ENCODE results near the gene WSCD1. TPM values are rescaled to one million over a fixed set of nuclear protein-coding genes. Genes with fewer than 3 reads are reported as not detected.
A peak's percentile ranks its signal among the peaks of the same experiment; 100 is the strongest.

The WSCD1 gene
- under 0.01 TPM in 1 of 2 replicates, not detected in the other for total RNA-seq (2012; rRNA removed)
- 0.07 TPM in 1 of 2 replicates, not detected in the other for polyA plus RNA-seq (2012; rRNA removed)
- polyA plus RNA-seq (2012; cell fraction: cytosol; rRNA removed) = 0.08 TPM in 1 of 2 replicates, not detected in the other
- 0.02 TPM in 1 of 2 replicates, not detected in the other for polyA plus RNA-seq (2012; cell fraction: nucleus; rRNA removed; ENCODE audit: low replicate concordance)
- percentile 6 among the genes with signal in this experiment for Bru-seq, nascent RNA
- BruChase-seq, experiment 1, labeled RNA remaining after a 6-hour chase = percentile 4 among the genes with signal in this experiment
- BruChase-seq, experiment 2, labeled RNA remaining after a 2-hour chase = percentile 1 among the genes with signal in this experiment
- long read RNA-seq = 0 reads

- Histone ChIP-seq H3K36me3 (ENCODE audit: control insufficient read depth, insufficient read depth, low read length) (no peaks in the 10 kb centered on the region), H3K4ac (ENCODE audit: low read depth, low read length) (no peak within 1 kb of the TSS), H3K9me1 (ENCODE audit: insufficient read depth, low read length) (no peaks in the 10 kb centered on the region), H3K23ac (ENCODE audit: low read depth, low read length) (no peak within 1 kb of the TSS), H3K9me3 (ENCODE audit: control insufficient read depth, insufficient read depth, low read length) (no peaks in the 10 kb centered on the region; the same call in 1 of the 2 replicates), H2BK120ac (ENCODE audit: low read depth, low read length) (no peak within 1 kb of the TSS), H4K5ac (ENCODE audit: low read depth, low read length) (no peak within 1 kb of the TSS), H3K79me1 (ENCODE audit: low read depth in 1 of 2, low read length in 2 of 2) (no peaks in the 10 kb centered on the region), H3K4me2 (ENCODE audit: low read depth, low read length) (no peak within 1 kb of the TSS), H2BK20ac (ENCODE audit: low read depth, low read length) (no peak within 1 kb of the TSS), H2BK5ac (ENCODE audit: low read depth, low read length, poor library complexity, severe bottlenecking) (no peak within 1 kb of the TSS), H3K27me3 (ENCODE audit: control insufficient read depth, insufficient read depth, low read length) (peaks cover 22% of the 10 kb centered on the region), H2BK15ac (ENCODE audit: low read depth, low read length) (no peak within 1 kb of the TSS), H3K56ac (ENCODE audit: extremely low read depth, insufficient read depth, low read length) (no peak within 1 kb of the TSS), H2AFZ (replicated peaks; ENCODE audit: low read length, poor library complexity) (peak within 1 kb of the TSS; percentile 32), H3K4me3 (ENCODE audit: insufficient read depth, low read depth, low read length) (no peak within 1 kb of the TSS; the same call in 1 of the 2 replicates), H4K8ac (ENCODE audit: low read depth in 2 of 2, low read length in 2 of 2) (no peak within 1 kb of the TSS), H4K20me1 (ENCODE audit: insufficient read depth, low read length) (no peaks in the 10 kb centered on the region), H3K18ac (ENCODE audit: low read depth, low read length) (no peak within 1 kb of the TSS), H3K9ac (ENCODE audit: low read depth, low read length) (no peak within 1 kb of the TSS), H2AK9ac (replicated peaks; ENCODE audit: low read depth, low read length, poor library complexity) (no peak within 1 kb of the TSS), H3K14ac (replicated peaks; ENCODE audit: low read depth, low read length) (no peak within 1 kb of the TSS), H3K4me1 (ENCODE audit: control insufficient read depth, insufficient read depth, low read length) (no peaks in the 10 kb centered on the region), H2AK5ac (ENCODE audit: low read depth, low read length) (no peak within 1 kb of the TSS), H4K91ac (ENCODE audit: insufficient read depth, low read depth, low read length) (no peak within 1 kb of the TSS), H3K27ac (ENCODE audit: insufficient read depth, low read length) (no peak within 1 kb of the TSS)
- intact Hi-C loops (cut with micrococcal nuclease) (loop anchor here (1.0 to 10.0 kb wide), 3 partner anchors 65 to 477 kb away; no protein-coding TSS in a partner anchor), in situ Hi-C loops (cut with MboI; ENCODE audit: low sequenced_read_pairs) (no loop called here), dilution Hi-C loops (cut with HindIII; ENCODE audit: low sequenced_read_pairs, unreplicated experiment) (no loop called here)
- no TSS peak for BruUV-seq (replicated peaks)
- DNase-seq = no peak
- ChIA-PET CTCF (no interaction called here), POLR2A (ENCODE audit: unreplicated experiment) (no interaction called here)
- ATAC-seq (ENCODE audit: low read depth) = peak; percentile 72; the same call in 1 of the 2 replicates
- 24% methylated on average over 20 of the region's 71 CpGs; no CpG with 5 or more reads in 1 of the 2 experiments for WGBS, 2 experiments (ENCODE audit: extremely low coverage in 2 of 2, insufficient read length in 1 of 2)
- TF ChIP-seq MAZ (IDR thresholded peaks at IDR 0.05; ENCODE audit: borderline replicate concordance, low read depth, low read length) (no peak), MAFK (IDR thresholded peaks at IDR 0.05; ENCODE audit: low read depth, low read length) (no peak), USF2 (IDR thresholded peaks at IDR 0.05; ENCODE audit: low read depth, low read length) (no peak), RAD21 (IDR thresholded peaks at IDR 0.05; ENCODE audit: low read length) (no peak), MXI1 (IDR thresholded peaks at IDR 0.05; ENCODE audit: borderline replicate concordance, low read depth, low read length) (no peak), BHLHE40 (IDR thresholded peaks at IDR 0.05; ENCODE audit: low read depth, low read length) (no peak), CEBPB (IDR thresholded peaks at IDR 0.05; ENCODE audit: low read depth, low read length) (no peak), RFX5 (IDR thresholded peaks at IDR 0.05; ENCODE audit: low read depth, low read length) (no peak), ELK1 (IDR thresholded peaks at IDR 0.05; ENCODE audit: borderline replicate concordance, low read depth, low read length) (no peak), CHD1 (IDR thresholded peaks at IDR 0.05; ENCODE audit: low read depth, low read length) (no peak), CTCF (conservative IDR thresholded peaks at IDR 0.05; ENCODE audit: low read depth, low read length) (no peak), FOS (IDR thresholded peaks at IDR 0.05; ENCODE audit: low read depth, low read length) (no peak), POLR2A (IDR thresholded peaks at IDR 0.05; ENCODE audit: low read depth, low read length) (no peak)
Measured at GRCh38 chr17:6069539-6070429, at the start of gene WSCD1. Gene WSCD1, plus strand, starts transcription at chr17:6070379. Its CDS starts 10,280 bp downstream, at chr17:6080659.

All from IMR-90 (cell line).